Kidney epithelial cell (primary cell): ENCODE data around the gene UBAC1. TPM values are rescaled to one million over a fixed set of nuclear protein-coding genes. Genes with fewer than 3 reads are reported as not detected.

Source experiments
- DNase-seq: peaks from one replicate; pipeline ENCODE4 v3.0.0-alpha.2; 2010; ENCODE audit warnings: low read depth
- H3K27me3 ChIP-seq: 2 replicates; pipeline ENCODE4 v1.6.0; 2011; ENCODE audit warnings: low read length; ENCODE audit not compliant: control insufficient read depth, insufficient read depth
- H3K36me3 ChIP-seq: 2 replicates; pipeline ENCODE4 v1.5.1; 2011; ENCODE audit warnings: low read length; ENCODE audit not compliant: control insufficient read depth, insufficient read depth
- H3K4me3 ChIP-seq: 2 replicates; pipeline ENCODE4 v1.5.1; 2011; ENCODE audit warnings: low read depth, mild to moderate bottlenecking, control low read depth, low read length
- CTCF ChIP-seq: IDR thresholded peaks from 2 replicates; pipeline ENCODE4 v1.5.1; 2011; ENCODE audit warnings: mild to moderate bottlenecking, moderate library complexity, low read length, control low read depth, inconsistent platforms; ENCODE audit not compliant: insufficient read depth, poor library complexity, severe bottlenecking
- total RNA-seq: library from RNA; depleted of rRNA; stranded (reverse); fragments of >200 nt; gene quantifications from 2 replicates; pipeline ENCODE4 v1.2.3, GENCODE V29; 2015

UBAC1 gene
- total RNA-seq, 1 donor from 2014 or later: 42.6 TPM

- DNase-seq: no peak
- no peak for TF ChIP-seq CTCF
- Histone ChIP-seq H3K36me3 (no peaks in the 10 kb centered on the region), H3K4me3 (no peak overlapping the region), H3K27me3 (peaks cover 30% of the 10 kb centered on the region)
Observed at GRCh38 chr9:135973277-135974219, 12.4 kb upstream of the UBAC1 start.

DNA sequence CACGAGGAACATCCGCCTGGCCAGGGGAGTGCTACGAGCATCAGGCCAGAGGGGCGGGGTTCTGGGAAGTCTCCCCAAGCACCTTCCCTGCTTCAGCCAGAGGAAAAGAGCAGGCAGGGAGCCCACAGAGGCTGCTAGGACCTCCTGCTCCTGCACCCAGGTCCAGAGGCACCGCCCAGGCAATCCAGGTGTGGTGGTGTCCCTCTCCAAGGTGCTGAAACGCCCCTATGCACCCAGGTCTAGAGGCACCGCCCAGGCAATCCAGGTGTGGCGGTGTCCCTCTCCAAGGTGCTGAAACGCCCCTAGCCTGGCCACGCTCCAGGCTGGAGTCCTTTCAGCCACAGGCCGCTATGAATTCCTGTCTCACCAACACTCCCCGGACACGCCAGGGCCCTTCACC lies 10.7 kb upstream of the UBAC1 start:
- no peak for TF ChIP-seq CTCF

DNA sequence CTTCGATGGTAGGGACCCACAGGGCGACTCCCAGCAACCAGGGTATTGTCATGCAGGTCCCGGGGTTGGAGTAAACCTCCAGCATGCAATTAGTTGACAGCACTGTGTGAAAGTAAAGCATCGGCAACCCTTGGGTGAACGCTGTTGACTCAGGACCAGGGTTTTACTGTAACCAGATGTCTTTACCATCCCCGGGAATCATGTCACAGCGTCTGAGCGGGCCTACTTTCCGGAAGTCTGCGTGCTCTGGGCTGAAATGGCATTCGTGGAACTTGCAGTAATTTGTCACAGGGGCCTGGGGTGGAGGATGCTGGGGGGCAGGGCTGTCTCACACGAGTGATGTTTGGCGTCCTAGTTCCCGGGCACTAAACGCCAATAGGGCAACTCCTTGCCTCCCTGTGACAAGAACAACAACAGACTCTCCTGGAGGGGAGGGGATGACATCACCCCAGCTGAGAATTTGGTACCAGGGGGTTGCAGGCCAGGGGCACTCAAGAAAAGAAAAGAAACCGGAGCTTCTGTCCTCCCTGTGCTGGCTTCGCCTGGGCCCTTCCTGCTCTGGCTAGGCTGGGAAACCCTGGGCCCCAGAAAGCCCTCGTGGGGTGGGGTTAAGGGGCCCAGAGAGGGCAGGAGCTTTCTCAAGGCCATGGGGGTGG lies 10.1 kb upstream of the UBAC1 start:
- TF ChIP-seq CTCF: no peak

More for the DNA sequence above, 10.7 kb upstream of the UBAC1 start:
- H3K4me3 ChIP-seq: no peak overlapping the region
- peaks cover 25% of the 10 kb centered on the region for H3K27me3 ChIP-seq
- H3K36me3 ChIP-seq: no peaks in the 10 kb centered on the region
- no peak for DNase-seq

GRCh38 chr9:135970128-135970815 lies 9.1 kb upstream of the UBAC1 start:
- no peak for TF ChIP-seq CTCF
- no peaks in the 10 kb centered on the region for H3K36me3 ChIP-seq
- no peak for DNase-seq
- H3K4me3 ChIP-seq: no peak overlapping the region
- peaks cover 21% of the 10 kb centered on the region for H3K27me3 ChIP-seq

More for the DNA sequence above, 10.1 kb upstream of the UBAC1 start:
- Histone ChIP-seq H3K36me3 (no peaks in the 10 kb centered on the region), H3K27me3 (peaks cover 22% of the 10 kb centered on the region), H3K4me3 (no peak overlapping the region)
- no peak for DNase-seq

- Histone ChIP-seq H3K27me3 (peaks cover 23% of the 10 kb centered on the region), H3K36me3 (no peaks in the 10 kb centered on the region), H3K4me3 (no peak overlapping the region)
- no peak for TF ChIP-seq CTCF
- no peak for DNase-seq
Observed at GRCh38 chr9:135969064-135969683, 8.0 kb upstream of the UBAC1 start.
